T-helper 1 cell treated with Interleukin-12 subunit alpha and Interleukin-12 subunit beta and Interleukin-4 antibody, amounts not matched to agents 30 μg/mL and 1 μg/mL, for 36 hours (primary cell): ENCODE data around the gene BROX.
"Not testable (repeated sequence)": the region's sequence is repeated elsewhere in the genome, so short reads cannot be mapped to it uniquely, and the experiment has no call there.

ENCODE experiments used
- H3K27ac Mint-ChIP-seq: one replicate; pipeline ENCODE4 v1.8.0; 2021; ENCODE audit warnings: mild to moderate bottlenecking, mixed read lengths
- H3K27me3 Mint-ChIP-seq: one replicate; pipeline ENCODE4 v1.8.0; 2021; ENCODE audit warnings: low read depth, mixed read lengths
- H3K36me3 Mint-ChIP-seq: one replicate; pipeline ENCODE4 v1.8.0; 2021; ENCODE audit warnings: low read depth, mixed read lengths
- H3K4me1 Mint-ChIP-seq: one replicate; pipeline ENCODE4 v1.8.0; 2021; ENCODE audit warnings: low read depth, mixed read lengths
- H3K4me3 Mint-ChIP-seq: one replicate; pipeline ENCODE4 v1.8.0; 2021; ENCODE audit warnings: mild to moderate bottlenecking, moderate library complexity, mixed read lengths
- H3K9me3 Mint-ChIP-seq: one replicate; pipeline ENCODE4 v1.8.0; 2021; ENCODE audit warnings: mixed read lengths

BROX gene

GRCh38 chr1:222749927-222750326, 37.6 kb downstream of the BROX start:
- H3K27ac Mint-ChIP-seq, result no peak overlapping the region
- no peaks in the 10 kb centered on the region for H3K4me1 Mint-ChIP-seq
- H3K36me3 Mint-ChIP-seq, result no peaks in the 10 kb centered on the region
- no peaks in the 10 kb centered on the region for H3K9me3 Mint-ChIP-seq
- H3K27me3 Mint-ChIP-seq, result peaks cover 14% of the 10 kb centered on the region
- no peak overlapping the region for H3K4me3 Mint-ChIP-seq

- Mint-ChIP-seq H3K27me3 (peaks cover 14% of the 10 kb centered on the region), H3K9me3 (no peaks in the 10 kb centered on the region), H3K27ac (no peak overlapping the region), H3K4me3 (no peak overlapping the region), H3K4me1 (no peaks in the 10 kb centered on the region), H3K36me3 (no peaks in the 10 kb centered on the region)
These were observed 38.3 kb downstream of the BROX start for GRCh38 chr1:222750651-222751050.

- Mint-ChIP-seq H3K4me3 (no peak overlapping the region), H3K36me3 (no peaks in the 10 kb centered on the region), H3K9me3 (no peaks in the 10 kb centered on the region), H3K27me3 (peaks cover 12% of the 10 kb centered on the region), H3K27ac (no peak overlapping the region), H3K4me1 (no peaks in the 10 kb centered on the region)
These were observed 38.9 kb downstream of the BROX start for GRCh38 chr1:222751255-222751654.

- Mint-ChIP-seq H3K4me1 (no peaks in the 10 kb centered on the region), H3K36me3 (no peaks in the 10 kb centered on the region), H3K9me3 (no peaks in the 10 kb centered on the region), H3K27me3 (no peaks in the 10 kb centered on the region), H3K4me3 (no peak overlapping the region), H3K27ac (no peak overlapping the region)
These were observed 42.2 kb downstream of the BROX start for GRCh38 chr1:222754366-222755139.

- Mint-ChIP-seq H3K4me3 (no peak overlapping the region), H3K36me3 (no peaks in the 10 kb centered on the region), H3K27ac (no peak overlapping the region), H3K27me3 (peaks cover 3% of the 10 kb centered on the region), H3K9me3 (peaks cover 4% of the 10 kb centered on the region), H3K4me1 (no peaks in the 10 kb centered on the region)
These were observed 45.4 kb downstream of the BROX start for GRCh38 chr1:222757646-222758268.

- Mint-ChIP-seq H3K4me3 (no peak overlapping the region), H3K9me3 (peaks cover 4% of the 10 kb centered on the region), H3K36me3 (no peaks in the 10 kb centered on the region), H3K4me1 (no peaks in the 10 kb centered on the region), H3K27ac (no peak overlapping the region), H3K27me3 (peaks cover 3% of the 10 kb centered on the region)
These were observed 47.2 kb downstream of the BROX start for GRCh38 chr1:222759451-222760035.

GRCh38 chr1:222761083-222761482, 48.7 kb downstream of the BROX start:
- H3K9me3 Mint-ChIP-seq, result peaks cover 4% of the 10 kb centered on the region
- H3K4me1 Mint-ChIP-seq, result no peaks in the 10 kb centered on the region
- no peak overlapping the region for H3K4me3 Mint-ChIP-seq
- no peaks in the 10 kb centered on the region for H3K36me3 Mint-ChIP-seq
- H3K27ac Mint-ChIP-seq, result no peak overlapping the region
- peaks cover 3% of the 10 kb centered on the region for H3K27me3 Mint-ChIP-seq

- H3K27me3 Mint-ChIP-seq, H3K9me3 Mint-ChIP-seq, H3K36me3 Mint-ChIP-seq, H3K4me1 Mint-ChIP-seq, H3K4me3 Mint-ChIP-seq, H3K27ac Mint-ChIP-seq: not testable (repeated sequence)
These were observed 49.8 kb downstream of the BROX start for GRCh38 chr1:222762178-222762577.

- H3K9me3 Mint-ChIP-seq, result peaks cover 38% of the 10 kb centered on the region
- H3K4me3 Mint-ChIP-seq, result no peak overlapping the region
- H3K27me3 Mint-ChIP-seq, result peaks cover 7% of the 10 kb centered on the region
- no peaks in the 10 kb centered on the region for H3K36me3 Mint-ChIP-seq
- H3K27ac Mint-ChIP-seq, result no peak overlapping the region
- H3K4me1 Mint-ChIP-seq, result peaks cover 6% of the 10 kb centered on the region
These were observed 54.8 kb downstream of the BROX start for GRCh38 chr1:222767152-222767571.

GRCh38 chr1:222768592-222768991, 56.2 kb downstream of the BROX start:
- peaks cover 7% of the 10 kb centered on the region for H3K27me3 Mint-ChIP-seq
- peaks cover 11% of the 10 kb centered on the region for H3K4me1 Mint-ChIP-seq
- H3K4me3 Mint-ChIP-seq, result no peak overlapping the region
- no peak overlapping the region for H3K27ac Mint-ChIP-seq
- H3K9me3 Mint-ChIP-seq, result peaks cover 37% of the 10 kb centered on the region
- H3K36me3 Mint-ChIP-seq, result no peaks in the 10 kb centered on the region

- peaks cover 11% of the 10 kb centered on the region for H3K4me1 Mint-ChIP-seq
- no peak overlapping the region for H3K27ac Mint-ChIP-seq
- no peak overlapping the region for H3K4me3 Mint-ChIP-seq
- H3K9me3 Mint-ChIP-seq, result peaks cover 37% of the 10 kb centered on the region
- peaks cover 7% of the 10 kb centered on the region for H3K27me3 Mint-ChIP-seq
- no peaks in the 10 kb centered on the region for H3K36me3 Mint-ChIP-seq
These were observed 56.8 kb downstream of the BROX start for GRCh38 chr1:222769181-222769580.

GRCh38 chr1:222769971-222770620, 57.7 kb downstream of the BROX start:
- no peak overlapping the region for H3K27ac Mint-ChIP-seq
- H3K4me1 Mint-ChIP-seq, result peaks cover 11% of the 10 kb centered on the region
- H3K36me3 Mint-ChIP-seq, result no peaks in the 10 kb centered on the region
- no peak overlapping the region for H3K4me3 Mint-ChIP-seq
- H3K9me3 Mint-ChIP-seq, result peaks cover 37% of the 10 kb centered on the region
- peaks cover 10% of the 10 kb centered on the region for H3K27me3 Mint-ChIP-seq

- no peaks in the 10 kb centered on the region for H3K36me3 Mint-ChIP-seq
- H3K27ac Mint-ChIP-seq, result peak overlapping the region; percentile 27
- H3K4me1 Mint-ChIP-seq, result peaks cover 7% of the 10 kb centered on the region
- H3K4me3 Mint-ChIP-seq, result no peak overlapping the region
- peaks cover 25% of the 10 kb centered on the region for H3K9me3 Mint-ChIP-seq
- H3K27me3 Mint-ChIP-seq, result peaks cover 9% of the 10 kb centered on the region
These were observed 60.6 kb downstream of the BROX start for GRCh38 chr1:222772996-222773379.

- H3K4me1 Mint-ChIP-seq, result peaks cover 5% of the 10 kb centered on the region
- H3K27ac Mint-ChIP-seq, result no peak overlapping the region
- no peaks in the 10 kb centered on the region for H3K36me3 Mint-ChIP-seq
- no peaks in the 10 kb centered on the region for H3K9me3 Mint-ChIP-seq
- H3K27me3 Mint-ChIP-seq, result peaks cover 23% of the 10 kb centered on the region
- no peak overlapping the region for H3K4me3 Mint-ChIP-seq
These were observed 65.1 kb downstream of the BROX start for GRCh38 chr1:222777463-222777862.

- H3K4me1 Mint-ChIP-seq, result peaks cover under 1% of the 10 kb centered on the region
These were observed 65.6 kb downstream of the BROX start for GRCh38 chr1:222777977-222778376.

More at GRCh38 chr1:222777977-222778376, 65.6 kb downstream of the BROX start:
- H3K4me3 Mint-ChIP-seq, result no peak overlapping the region
- H3K9me3 Mint-ChIP-seq, result no peaks in the 10 kb centered on the region
- no peaks in the 10 kb centered on the region for H3K36me3 Mint-ChIP-seq
- peaks cover 24% of the 10 kb centered on the region for H3K27me3 Mint-ChIP-seq
- no peak overlapping the region for H3K27ac Mint-ChIP-seq
